HG02943 (cell line): ENCODE results near the gene EP300.
"Not testable (repeated sequence)": the region's sequence is repeated elsewhere in the genome, so short reads cannot be mapped to it uniquely, and the experiment has no call there.

Experiments used
- ATAC-seq: cut with Tn5 transposase; IDR thresholded peaks from one replicate; pipeline ENCODE4 v1.9.1; 2021; ENCODE audit warnings: mild to moderate bottlenecking, low read depth, moderate library complexity; ENCODE audit not compliant: unreplicated experiment

EP300 gene

DNA sequence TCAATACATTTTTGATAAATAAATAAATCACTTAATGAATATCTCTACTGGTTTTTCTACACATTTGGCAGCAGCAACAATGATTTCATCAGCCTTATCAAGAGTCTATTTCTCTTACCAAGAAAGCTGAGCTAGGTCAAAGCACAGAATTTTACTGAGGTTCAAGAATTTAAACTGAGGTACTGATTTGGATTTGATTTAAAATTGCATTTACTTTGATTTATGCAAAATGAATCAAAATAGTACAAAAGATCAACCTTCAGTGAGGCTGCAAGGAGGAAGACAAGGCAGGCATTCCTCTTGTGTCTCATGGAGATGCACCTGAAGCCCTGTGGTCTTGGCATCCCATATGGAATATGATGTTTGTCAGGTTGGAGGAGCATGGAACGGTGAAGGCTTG is 15.5 kb upstream of the EP300 start:
- no peak for ATAC-seq

DNA sequence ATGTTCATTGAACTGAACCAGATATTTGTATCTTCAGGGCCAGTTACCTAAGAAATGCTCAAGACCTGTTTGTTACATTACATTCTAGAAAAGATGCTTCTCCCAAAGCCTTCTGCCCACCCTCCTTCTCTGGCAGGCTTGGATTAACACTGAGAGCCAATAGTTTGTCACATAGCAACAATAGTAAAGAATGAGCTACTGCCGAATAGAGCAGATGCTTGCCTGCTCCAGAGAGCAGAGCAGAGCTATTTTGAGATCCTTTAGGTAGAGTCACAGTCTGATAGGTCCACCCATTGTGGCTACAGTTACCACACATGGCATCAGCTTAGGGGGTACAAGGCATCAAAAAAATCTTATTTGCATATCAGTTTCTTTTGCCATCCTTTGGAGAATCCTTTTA is 13.5 kb upstream of the EP300 start:
- ATAC-seq = no peak

DNA sequence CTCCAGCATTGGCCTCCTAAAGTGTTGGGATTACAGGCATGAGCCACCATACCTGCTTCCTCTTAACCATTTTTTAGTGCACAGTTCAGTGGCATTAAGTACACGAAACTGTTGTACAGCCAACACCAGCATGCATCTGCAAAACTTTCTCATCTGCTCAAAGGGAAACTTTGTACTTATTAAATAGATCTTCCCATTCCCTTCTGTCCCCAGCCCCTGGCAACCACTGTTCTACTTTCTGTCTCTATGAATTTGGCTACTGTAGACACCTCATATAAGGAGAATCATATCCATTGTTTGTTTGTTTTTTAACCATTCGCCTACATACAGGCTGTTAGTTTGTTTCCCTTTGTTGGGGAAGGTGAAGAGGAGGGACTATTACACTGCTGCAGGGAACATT is 6.5 kb upstream of the EP300 start:
- ATAC-seq = no peak

DNA sequence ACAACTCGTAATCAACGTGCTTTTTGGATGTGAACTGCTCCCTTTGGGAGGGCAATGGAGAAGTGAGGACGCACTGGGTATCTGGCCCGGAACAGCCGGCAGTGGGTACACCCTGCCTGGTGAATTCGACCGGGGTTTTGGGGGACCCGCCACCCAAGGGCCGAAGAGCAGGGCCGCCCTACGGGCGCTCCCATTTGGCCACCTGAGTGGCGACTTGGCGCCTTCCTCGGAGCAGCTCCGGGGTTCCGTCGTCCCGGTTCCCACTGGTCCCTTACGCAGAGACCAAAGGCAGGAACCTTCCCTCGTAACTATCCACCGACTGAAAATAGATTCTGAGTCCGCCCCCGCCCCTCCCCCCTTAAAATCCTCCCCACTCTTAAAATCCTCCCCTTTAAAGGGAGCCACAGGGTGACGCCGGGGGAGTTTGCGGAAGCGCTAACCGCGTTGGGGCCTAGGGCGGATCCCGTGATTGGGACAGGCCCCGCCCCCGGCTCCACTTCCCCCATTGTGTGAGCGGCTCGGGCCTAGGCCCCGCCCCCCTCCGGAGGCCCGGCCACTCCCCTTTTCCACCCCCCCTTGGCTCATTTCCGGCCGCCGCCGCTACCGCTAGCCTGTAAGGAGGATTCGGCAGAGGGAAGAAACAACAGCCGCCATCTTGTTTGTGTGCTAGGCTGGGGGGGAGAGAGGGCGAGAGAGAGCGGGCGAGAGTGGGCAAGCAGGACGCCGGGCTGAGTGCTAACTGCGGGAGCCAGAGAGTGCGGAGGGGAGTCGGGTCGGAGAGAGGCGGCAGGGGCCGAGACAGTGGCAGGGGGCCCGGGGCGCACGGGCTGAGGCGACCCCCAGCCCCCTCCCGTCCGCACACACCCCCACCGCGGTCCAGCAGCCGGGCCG is 1.0 kb upstream of the EP300 start:
- peak; percentile 65 for ATAC-seq

DNA sequence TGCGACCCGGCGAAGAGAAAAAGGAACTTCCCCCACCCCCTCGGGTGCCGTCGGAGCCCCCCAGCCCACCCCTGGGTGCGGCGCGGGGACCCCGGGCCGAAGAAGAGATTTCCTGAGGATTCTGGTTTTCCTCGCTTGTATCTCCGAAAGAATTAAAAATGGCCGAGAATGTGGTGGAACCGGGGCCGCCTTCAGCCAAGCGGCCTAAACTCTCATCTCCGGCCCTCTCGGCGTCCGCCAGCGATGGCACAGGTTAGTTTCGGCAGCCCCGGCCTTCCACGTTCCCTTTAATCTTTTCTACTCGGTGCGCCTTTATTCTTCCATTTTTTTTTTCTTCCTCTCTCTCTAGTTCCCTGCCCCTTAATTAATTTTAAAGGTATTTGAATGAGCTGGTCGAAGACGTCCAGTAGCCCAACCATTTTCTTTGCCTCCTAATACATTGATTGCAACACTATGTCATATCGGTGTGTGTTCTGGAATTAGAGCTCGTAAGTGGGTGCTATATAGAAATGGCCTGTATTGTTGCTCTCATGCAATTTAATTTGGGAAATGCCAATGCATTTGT is 537 bp downstream of the EP300 start:
- ATAC-seq = no peak

DNA sequence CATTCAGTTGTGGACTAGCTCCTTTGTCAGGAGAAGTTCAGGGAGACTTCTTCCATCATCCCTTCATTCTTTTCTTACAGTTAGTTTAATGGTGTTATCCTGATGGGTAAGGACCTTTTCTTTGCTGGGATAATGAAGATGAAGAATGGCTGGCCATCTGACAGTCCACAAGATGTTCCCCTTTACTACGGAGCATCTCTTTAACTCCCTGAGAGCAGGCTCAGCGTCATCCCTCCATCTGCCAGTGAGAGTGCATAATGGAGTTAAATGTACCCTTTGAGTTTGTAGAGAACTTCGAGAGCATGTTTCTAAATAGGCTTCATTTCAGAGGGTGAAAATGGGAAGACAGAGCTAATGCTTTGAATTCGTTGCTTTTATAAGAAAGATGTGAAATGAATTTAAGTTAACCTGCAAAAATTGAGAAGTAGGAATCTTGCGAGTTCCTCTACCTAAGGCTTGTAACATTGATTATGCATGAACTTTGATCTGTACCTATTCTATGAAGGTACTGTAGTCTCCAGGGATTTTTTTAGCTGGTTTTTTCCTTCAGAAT is 1.7 kb downstream of the EP300 start:
- no peak for ATAC-seq

DNA sequence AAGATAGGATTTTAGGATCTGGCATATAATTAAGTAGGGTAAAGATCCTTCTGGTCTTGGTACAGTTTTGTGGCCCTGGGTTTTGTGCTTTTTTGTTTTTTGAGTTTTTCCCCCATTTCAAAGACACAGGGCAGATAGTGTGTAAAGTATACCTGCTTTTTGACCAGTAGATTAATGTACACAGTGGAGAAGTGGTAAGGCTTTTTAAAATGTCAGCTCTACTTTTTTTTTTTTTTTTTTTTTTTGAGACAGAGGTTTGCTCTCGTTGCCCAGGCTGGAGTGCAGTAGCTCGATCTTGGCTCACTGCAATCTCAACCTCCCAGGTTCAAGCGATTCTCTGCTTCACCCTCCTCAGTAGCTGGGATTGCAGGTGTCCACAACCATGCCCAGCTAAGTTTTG is 4.0 kb downstream of the EP300 start:
- ATAC-seq = no peak

DNA sequence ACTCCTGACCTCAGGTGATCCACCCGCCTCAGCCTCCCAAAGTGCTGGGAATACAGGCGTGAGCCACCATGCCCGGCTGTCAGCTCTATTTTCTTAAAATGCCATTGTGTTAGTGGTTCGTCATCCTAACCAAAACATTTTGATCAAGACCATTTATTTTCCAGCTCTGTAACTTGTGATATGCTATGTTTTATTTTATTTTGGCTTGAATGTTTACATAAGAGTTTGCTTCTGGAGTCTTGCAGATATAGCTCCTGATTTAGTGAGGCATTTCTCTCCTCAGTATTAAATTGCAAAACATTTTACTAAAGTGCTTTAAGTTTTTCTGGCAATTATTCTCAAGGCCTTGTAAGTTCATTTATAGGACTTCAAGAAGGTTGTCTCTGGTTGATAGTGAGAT is 4.4 kb downstream of the EP300 start:
- ATAC-seq = no peak

DNA sequence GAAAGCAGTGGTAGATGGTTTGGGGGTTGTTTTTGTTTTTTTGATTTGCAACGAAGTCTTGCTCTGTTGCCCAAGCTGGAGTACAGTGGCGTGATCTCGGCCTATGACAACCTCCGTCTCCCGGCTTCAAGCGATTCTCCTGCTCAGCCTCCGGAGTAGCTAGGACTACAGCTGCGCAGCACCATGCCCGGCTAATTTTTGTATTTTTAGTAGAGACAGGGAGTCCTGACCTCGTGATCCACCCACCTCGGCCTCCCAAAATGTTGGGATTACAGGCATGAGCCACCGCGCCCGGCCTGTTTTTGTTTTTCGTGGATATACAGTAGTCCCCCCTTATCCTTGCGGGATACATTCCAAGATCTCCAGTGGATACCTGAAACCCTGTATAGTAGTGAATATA is 6.6 kb downstream of the EP300 start:
- ATAC-seq = no peak

DNA sequence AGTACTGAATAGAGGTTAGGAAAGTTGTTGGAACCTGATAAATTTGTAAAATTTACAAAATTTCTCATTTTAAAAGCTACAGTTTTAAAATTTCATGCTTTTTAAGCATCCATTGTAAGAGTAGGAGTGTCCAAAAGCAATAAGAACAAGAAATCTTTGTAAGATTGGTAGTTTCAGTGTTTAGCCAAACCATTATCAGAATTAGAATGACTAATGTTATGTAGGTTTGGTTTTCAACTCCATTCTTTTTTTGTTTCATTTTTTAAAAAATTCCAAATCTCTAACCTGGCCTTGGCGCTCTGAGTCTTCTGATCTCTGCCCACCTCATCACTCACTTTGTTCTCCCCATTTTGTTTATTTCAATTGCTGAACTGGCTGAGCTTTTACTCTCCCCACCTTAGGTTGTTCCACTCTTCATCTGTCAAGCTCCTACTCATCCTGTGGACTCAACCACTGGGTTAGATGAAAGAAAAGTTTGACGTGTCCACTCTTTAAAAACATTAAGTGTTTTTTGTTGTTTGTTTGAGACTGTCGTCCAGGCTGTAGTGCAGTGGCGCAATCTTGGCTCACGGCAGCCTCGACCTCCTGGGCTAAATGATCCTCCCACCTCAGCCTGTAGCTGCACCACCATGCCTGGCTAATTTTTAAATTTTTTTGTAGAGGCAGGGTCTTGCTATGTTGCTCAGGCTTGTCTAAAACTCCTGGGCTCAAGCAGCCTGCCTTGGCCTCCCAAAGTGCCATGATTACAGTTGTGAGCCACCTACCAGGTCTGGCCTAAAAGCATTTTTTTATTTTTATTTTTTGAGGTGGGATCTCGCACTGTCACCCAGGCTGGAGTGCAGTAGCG is 14.0 kb downstream of the EP300 start:
- no peak for ATAC-seq

DNA sequence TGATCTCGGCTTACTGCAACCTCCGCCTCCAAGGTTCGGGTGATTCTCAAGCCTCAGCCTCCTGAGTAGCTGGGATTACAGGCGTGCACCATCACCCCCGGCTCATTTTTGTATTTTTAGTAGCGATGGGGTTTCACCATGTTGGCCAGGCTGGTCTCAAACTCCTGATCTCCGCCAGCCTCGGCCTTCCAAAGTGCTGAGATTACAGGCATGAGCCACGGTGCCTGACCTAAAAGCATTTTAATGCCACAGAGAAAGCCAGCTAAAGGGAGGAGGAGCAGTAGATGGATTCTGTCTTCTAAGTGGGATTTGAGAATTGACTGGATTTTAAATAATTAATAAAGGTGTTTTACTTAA is 14.6 kb downstream of the EP300 start:
- ATAC-seq = not testable (repeated sequence)

DNA sequence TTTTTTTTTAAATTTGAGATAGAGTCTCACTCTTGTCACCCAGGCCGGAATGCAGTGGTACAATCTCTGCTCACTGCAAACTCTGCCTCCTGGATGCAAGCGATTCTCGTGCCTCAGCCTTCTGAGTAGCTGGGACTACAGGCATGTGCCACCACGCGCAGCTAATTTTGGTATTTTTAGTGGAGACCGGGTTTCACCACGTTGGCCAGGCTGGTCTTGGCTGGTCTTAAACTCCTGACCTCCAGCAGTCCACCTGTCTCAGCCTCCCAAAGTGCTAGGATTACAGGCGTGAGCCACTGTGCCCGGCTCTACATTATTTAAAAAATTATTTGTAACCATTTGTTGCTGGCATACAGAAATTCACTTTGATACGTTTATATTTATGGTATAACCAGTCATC is 18.6 kb downstream of the EP300 start:
- no peak for ATAC-seq

DNA sequence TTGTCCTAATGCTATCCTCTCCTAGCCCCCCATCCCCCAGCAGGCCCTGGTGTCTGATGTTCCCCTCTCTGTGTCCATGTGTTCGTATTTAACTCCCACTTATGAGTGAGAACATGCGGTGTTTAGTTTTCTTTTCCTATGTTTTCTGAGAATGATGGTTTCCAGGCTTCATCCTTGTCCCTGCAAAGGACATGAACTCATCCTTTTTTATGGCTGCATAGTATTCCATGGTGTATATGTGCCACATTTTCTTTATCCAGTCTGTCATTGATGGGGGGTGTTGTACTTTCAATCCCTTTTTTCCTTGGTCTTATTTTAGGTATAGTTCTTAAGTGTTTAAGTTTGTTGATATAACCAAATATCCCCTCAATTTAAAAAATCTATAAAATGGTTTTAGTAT is 23.9 kb downstream of the EP300 start:
- no peak for ATAC-seq

DNA sequence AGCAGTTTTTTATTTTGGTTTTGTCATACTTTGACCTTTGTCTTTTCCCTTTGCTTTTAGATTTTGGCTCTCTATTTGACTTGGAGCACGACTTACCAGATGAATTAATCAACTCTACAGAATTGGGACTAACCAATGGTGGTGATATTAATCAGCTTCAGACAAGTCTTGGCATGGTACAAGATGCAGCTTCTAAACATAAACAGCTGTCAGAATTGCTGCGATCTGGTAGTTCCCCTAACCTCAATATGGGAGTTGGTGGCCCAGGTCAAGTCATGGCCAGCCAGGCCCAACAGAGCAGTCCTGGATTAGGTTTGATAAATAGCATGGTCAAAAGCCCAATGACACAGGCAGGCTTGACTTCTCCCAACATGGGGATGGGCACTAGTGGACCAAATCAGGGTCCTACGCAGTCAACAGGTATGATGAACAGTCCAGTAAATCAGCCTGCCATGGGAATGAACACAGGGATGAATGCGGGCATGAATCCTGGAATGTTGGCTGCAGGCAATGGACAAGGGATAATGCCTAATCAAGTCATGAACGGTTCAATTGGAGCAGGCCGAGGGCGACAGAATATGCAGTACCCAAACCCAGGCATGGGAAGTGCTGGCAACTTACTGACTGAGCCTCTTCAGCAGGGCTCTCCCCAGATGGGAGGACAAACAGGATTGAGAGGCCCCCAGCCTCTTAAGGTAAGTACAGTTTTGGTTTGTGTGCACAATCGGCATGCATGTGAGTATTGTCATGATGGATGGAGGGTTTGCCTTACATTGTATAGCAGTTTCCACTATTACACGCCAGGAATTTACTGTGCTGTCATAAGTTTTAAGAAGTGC is 25.0 kb downstream of the EP300 start:
- ATAC-seq = no peak

DNA sequence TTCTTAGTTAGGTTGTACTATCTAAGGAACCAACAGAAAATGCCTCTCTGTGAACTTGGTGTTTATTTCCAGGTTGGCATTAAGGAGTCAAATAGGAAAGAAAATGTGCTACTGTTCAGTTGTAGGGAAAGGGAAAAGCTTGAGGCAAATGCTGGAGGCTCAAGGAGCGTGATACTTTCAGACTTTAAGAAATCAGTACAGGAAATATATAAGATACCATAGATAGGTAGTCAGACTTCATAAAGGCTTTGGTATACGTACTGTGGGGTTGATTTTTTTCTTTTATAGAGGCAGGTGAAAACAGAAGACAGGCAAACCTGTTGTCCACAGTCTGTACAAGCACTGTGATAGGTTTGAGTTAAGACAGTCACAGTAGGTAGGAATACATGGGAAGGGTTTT is 30.8 kb downstream of the EP300 start:
- ATAC-seq = no peak

DNA sequence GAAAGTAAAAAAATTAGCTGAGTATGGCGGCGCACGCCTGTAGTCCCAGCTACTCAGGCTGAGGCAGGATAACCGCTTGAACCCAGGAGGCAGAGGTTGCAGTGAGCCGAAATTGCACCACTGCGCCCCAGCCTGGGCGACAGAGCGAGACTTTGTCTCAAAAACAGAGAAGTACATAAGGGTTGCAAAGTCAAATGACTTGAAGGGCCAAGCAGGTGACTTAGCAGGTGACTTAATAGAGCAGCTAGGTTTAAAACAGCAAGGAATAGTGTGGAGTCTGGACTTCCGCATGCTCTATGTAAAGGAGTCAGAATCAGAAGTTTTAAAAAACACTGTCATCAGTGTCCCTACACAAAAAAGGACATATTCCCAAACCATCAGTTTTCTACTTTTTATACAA is 31.7 kb downstream of the EP300 start:
- ATAC-seq = no peak

DNA sequence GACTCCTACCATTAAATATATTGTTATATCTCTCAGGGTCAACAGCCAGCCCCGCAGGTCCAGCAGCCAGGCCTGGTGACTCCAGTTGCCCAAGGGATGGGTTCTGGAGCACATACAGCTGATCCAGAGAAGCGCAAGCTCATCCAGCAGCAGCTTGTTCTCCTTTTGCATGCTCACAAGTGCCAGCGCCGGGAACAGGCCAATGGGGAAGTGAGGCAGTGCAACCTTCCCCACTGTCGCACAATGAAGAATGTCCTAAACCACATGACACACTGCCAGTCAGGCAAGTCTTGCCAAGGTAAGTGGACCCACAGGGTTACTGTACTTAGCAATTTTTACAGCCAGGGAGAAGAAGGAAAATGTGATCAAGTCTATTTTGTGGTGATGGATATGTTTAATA is 35.1 kb downstream of the EP300 start:
- no peak for ATAC-seq

DNA sequence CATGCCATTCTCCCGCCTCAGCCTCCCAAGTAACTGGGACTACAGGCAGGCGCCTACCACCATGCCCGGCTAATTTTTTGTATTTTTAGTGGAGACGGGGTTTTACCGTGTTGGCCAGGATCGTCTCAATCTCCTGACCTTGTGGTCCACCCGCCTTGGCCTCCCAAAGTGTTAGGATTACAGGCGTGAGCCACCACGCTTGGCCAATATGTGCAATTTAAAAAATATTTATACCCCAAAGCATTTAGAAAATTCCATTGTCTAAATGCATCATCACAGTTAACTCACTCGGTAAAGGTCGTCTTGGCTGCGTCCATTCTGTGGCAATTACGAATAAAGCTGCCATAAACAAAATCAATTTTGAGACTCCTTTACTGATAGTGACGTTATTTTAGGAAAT is 36.2 kb downstream of the EP300 start:
- ATAC-seq = no peak

DNA sequence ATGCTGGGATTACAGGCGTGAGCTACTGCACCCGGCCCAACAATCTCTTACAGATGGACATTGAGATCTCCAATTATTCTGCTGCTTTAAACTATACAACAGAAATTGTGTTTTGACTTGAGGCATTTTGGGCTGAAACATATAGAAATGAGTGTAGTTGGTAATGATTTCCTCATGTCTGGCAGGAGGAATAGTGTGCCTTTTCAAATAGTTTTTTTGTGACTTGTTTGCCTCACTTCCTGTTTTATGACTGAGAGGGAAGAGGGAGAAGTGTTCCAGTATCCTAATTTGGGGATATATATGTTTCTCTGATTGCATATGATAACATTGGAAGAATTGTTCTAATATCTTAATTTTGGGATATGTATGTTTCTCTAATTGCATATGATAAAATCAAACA is 40.2 kb downstream of the EP300 start:
- ATAC-seq = no peak

DNA sequence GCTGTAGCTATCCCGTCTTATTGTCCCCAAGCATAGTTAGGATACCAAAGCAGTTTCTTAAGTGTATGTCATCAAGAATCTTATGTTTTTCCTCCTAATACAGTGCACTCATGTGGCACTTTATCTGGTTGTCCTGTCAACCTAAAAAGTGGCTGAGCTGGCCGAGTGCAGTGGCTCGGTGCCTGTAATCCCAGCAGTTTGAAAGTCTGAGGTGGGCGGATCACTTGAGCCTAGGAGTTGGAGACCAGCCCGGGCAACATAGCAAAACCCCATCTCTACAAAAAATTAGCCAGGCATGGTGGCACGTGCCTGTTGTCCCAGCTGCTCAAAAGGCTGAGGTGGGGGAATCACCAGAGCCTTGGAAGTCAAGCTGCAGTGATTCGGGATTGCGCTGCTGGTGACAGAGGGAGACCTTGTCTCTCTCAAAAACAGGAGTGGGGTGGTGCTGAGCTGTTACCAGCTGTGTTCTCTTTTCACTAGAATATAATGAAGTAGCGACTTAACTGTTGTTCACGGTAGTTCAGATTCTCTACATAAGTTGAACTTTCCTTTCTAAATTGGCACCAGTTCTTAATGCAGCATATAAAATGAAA is 48.1 kb downstream of the EP300 start:
- no peak for ATAC-seq
